HCT116 (cell line): Measurements from ENCODE around the gene MAML1.
A peak's percentile ranks its signal among the peaks of the same experiment; 100 is the strongest.

Experiments
- POLR2AphosphoS5 ChIP-seq: IDR thresholded peaks from 2 replicates; pipeline ENCODE4 v1.6.1; 2011; ENCODE audit warnings: mild to moderate bottlenecking, low read depth, low read length, moderate library complexity
- RAD21 ChIP-seq: IDR thresholded peaks from 2 replicates; pipeline ENCODE4 v1.6.1; 2012; ENCODE audit warnings: low read depth, mild to moderate bottlenecking
- SP1 ChIP-seq: IDR thresholded peaks from 2 replicates; pipeline ENCODE4 v1.6.1; 2012; ENCODE audit warnings: low read depth
- TF ChIP-seq, protein P1 (sequence below), 3 experiments: fragments of 200-600 bp in 1 of 3; sonication (generic) in 1 of 3; IDR thresholded peaks in 2 of 3; conservative IDR thresholded peaks in 1 of 3; 2 replicates each; pipeline ENCODE4 v1.5.1; 2012 to 2017; ENCODE audit warnings: low read depth in 2 of 3, low read length in 2 of 3, antibody characterized with exemption in 1 of 3, borderline replicate concordance in 1 of 3, control low read depth in 1 of 3, mild to moderate bottlenecking in 1 of 3, mixed read lengths in 1 of 3, mixed run types in 1 of 3, moderate library complexity in 1 of 3; ENCODE audit not compliant: insufficient read depth in 1 of 3

GRCh38 chr5:179749857-179750508 lies 17.4 kb downstream of the MAML1 start:
- TF ChIP-seq POLR2AphosphoS5, result no peak
- TF ChIP-seq, protein P1, sequence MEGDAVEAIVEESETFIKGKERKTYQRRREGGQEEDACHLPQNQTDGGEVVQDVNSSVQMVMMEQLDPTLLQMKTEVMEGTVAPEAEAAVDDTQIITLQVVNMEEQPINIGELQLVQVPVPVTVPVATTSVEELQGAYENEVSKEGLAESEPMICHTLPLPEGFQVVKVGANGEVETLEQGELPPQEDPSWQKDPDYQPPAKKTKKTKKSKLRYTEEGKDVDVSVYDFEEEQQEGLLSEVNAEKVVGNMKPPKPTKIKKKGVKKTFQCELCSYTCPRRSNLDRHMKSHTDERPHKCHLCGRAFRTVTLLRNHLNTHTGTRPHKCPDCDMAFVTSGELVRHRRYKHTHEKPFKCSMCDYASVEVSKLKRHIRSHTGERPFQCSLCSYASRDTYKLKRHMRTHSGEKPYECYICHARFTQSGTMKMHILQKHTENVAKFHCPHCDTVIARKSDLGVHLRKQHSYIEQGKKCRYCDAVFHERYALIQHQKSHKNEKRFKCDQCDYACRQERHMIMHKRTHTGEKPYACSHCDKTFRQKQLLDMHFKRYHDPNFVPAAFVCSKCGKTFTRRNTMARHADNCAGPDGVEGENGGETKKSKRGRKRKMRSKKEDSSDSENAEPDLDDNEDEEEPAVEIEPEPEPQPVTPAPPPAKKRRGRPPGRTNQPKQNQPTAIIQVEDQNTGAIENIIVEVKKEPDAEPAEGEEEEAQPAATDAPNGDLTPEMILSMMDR (IDR thresholded peaks at IDR 0.05 in 2 of 3, conservative IDR thresholded peaks at IDR 0.05 in 1 of 3; ENCODE audit: borderline replicate concordance in 1 of 3, insufficient read depth in 1 of 3, low read depth in 2 of 3, low read length in 2 of 3), result peak in 1 of 3 experiments; percentile 19; a peak in 3 of 6 replicates
- TF ChIP-seq RAD21, result no peak
- TF ChIP-seq SP1, result no peak
